ENCODE measurements around the gene CX3CR1. TPM values are rescaled to one million over a fixed set of nuclear protein-coding genes. Genes with fewer than 3 reads are reported as not detected.
A peak's percentile ranks its signal among the peaks of the same experiment; 100 is the strongest.
"Not testable (repeated sequence)": the region's sequence is repeated elsewhere in the genome, so short reads cannot be mapped to it uniquely, and the experiment has no call there.

Gene CX3CR1
- total and polyA plus RNA-seq, 9 of the 15 experiments (the other 6 are each of a cell fraction or from before 2014, with no cell fraction given): 0.03 to 0.21 TPM; not detected in 7

DNA sequence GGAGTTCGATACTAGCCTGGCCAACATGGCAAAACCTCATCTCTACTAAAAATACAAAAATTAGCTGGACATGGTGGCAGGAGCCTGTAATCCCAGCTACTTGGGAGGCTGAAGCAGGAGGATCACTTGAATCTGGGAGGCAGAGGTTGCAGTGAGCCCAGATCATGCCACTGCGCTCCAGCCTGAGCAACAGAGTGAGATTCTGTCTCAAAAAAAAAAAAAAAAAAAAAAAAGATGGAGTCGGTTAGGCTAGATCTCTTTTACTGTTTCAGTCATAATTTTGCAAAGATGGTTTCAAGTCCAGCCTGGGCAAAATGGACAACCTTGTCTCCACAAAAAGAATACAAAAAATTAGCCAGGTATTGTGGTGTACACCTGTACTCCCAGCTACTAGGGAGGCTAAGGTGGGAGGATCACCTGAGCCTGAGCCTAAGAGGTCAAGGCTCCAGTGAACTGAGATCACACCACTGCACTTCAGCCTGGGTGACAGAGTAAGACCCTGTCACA lies 42.4 kb upstream of the CX3CR1 start (continued):
- TF ChIP-seq DIDO1 (tag; IDR thresholded peaks at IDR 0.05; ENCODE audit: low read depth) (peak; percentile 82), ZFPM2 (CRISPR knock-in tag; IDR thresholded peaks at IDR 0.05) (0 out of 2 replicates have a peak, but pooled peaks have one; percentile 34), ZNF695 (CRISPR knock-in tag; IDR thresholded peaks at IDR 0.05) (peak; percentile 37; the same call in 1 of the 2 replicates), HIVEP1 (CRISPR knock-in tag; IDR thresholded peaks at IDR 0.05) (peak; percentile 87), ZNF584 (CRISPR knock-in tag; IDR thresholded peaks at IDR 0.05; ENCODE audit: low read depth) (peak; percentile 82), ZNF561 (CRISPR knock-in tag; conservative IDR thresholded peaks at IDR 0.05) (peak; percentile 80; the same call in 1 of the 2 replicates), ZFP1 (CRISPR knock-in tag; IDR thresholded peaks at IDR 0.05) (peak; percentile 8; the same call in 1 of the 2 replicates), MAZ (CRISPR knock-in tag; conservative IDR thresholded peaks at IDR 0.05 in 1 of 2, IDR thresholded peaks at IDR 0.05 in 1 of 2) (peak in 1 of 2 experiments; percentile 78; a peak in 2 of 4 replicates), NR4A1 (tag; IDR thresholded peaks at IDR 0.05) (peak; percentile 97), GTF2E2 (tag; IDR thresholded peaks at IDR 0.05) (peak; percentile 79; the same call in 1 of the 2 replicates), ERF (CRISPR knock-in tag; IDR thresholded peaks at IDR 0.05) (0 out of 2 replicates have a peak, but pooled peaks have one; percentile 33)
- TF ChIP-seq, protein P1, sequence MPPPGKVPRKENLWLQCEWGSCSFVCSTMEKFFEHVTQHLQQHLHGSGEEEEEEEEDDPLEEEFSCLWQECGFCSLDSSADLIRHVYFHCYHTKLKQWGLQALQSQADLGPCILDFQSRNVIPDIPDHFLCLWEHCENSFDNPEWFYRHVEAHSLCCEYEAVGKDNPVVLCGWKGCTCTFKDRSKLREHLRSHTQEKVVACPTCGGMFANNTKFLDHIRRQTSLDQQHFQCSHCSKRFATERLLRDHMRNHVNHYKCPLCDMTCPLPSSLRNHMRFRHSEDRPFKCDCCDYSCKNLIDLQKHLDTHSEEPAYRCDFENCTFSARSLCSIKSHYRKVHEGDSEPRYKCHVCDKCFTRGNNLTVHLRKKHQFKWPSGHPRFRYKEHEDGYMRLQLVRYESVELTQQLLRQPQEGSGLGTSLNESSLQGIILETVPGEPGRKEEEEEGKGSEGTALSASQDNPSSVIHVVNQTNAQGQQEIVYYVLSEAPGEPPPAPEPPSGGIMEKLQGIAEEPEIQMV (tag; conservative IDR thresholded peaks at IDR 0.05; ENCODE audit: low read depth): peak; percentile 85
- TF ChIP-seq, protein P2, sequence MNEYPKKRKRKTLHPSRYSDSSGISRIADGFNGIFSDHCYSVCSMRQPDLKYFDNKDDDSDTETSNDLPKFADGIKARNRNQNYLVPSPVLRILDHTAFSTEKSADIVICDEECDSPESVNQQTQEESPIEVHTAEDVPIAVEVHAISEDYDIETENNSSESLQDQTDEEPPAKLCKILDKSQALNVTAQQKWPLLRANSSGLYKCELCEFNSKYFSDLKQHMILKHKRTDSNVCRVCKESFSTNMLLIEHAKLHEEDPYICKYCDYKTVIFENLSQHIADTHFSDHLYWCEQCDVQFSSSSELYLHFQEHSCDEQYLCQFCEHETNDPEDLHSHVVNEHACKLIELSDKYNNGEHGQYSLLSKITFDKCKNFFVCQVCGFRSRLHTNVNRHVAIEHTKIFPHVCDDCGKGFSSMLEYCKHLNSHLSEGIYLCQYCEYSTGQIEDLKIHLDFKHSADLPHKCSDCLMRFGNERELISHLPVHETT (CRISPR knock-in tag; conservative IDR thresholded peaks at IDR 0.05 in 1 of 2, IDR thresholded peaks at IDR 0.05 in 1 of 2): peak in 1 of 2 experiments; percentile 91; a peak in 2 of 4 replicates
- TF ChIP-seq, protein P3, sequence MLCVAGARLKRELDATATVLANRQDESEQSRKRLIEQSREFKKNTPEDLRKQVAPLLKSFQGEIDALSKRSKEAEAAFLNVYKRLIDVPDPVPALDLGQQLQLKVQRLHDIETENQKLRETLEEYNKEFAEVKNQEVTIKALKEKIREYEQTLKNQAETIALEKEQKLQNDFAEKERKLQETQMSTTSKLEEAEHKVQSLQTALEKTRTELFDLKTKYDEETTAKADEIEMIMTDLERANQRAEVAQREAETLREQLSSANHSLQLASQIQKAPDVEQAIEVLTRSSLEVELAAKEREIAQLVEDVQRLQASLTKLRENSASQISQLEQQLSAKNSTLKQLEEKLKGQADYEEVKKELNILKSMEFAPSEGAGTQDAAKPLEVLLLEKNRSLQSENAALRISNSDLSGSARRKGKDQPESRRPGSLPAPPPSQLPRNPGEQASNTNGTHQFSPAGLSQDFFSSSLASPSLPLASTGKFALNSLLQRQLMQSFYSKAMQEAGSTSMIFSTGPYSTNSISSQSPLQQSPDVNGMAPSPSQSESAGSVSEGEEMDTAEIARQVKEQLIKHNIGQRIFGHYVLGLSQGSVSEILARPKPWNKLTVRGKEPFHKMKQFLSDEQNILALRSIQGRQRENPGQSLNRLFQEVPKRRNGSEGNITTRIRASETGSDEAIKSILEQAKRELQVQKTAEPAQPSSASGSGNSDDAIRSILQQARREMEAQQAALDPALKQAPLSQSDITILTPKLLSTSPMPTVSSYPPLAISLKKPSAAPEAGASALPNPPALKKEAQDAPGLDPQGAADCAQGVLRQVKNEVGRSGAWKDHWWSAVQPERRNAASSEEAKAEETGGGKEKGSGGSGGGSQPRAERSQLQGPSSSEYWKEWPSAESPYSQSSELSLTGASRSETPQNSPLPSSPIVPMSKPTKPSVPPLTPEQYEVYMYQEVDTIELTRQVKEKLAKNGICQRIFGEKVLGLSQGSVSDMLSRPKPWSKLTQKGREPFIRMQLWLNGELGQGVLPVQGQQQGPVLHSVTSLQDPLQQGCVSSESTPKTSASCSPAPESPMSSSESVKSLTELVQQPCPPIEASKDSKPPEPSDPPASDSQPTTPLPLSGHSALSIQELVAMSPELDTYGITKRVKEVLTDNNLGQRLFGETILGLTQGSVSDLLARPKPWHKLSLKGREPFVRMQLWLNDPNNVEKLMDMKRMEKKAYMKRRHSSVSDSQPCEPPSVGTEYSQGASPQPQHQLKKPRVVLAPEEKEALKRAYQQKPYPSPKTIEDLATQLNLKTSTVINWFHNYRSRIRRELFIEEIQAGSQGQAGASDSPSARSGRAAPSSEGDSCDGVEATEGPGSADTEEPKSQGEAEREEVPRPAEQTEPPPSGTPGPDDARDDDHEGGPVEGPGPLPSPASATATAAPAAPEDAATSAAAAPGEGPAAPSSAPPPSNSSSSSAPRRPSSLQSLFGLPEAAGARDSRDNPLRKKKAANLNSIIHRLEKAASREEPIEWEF (CRISPR knock-in tag; IDR thresholded peaks at IDR 0.05): peak; percentile 78; the same call in 1 of the 2 replicates
- TF ChIP-seq NR4A1 (CRISPR knock-in tag; IDR thresholded peaks at IDR 0.05): not testable (repeated sequence)
- TF ChIP-seq, protein P4, sequence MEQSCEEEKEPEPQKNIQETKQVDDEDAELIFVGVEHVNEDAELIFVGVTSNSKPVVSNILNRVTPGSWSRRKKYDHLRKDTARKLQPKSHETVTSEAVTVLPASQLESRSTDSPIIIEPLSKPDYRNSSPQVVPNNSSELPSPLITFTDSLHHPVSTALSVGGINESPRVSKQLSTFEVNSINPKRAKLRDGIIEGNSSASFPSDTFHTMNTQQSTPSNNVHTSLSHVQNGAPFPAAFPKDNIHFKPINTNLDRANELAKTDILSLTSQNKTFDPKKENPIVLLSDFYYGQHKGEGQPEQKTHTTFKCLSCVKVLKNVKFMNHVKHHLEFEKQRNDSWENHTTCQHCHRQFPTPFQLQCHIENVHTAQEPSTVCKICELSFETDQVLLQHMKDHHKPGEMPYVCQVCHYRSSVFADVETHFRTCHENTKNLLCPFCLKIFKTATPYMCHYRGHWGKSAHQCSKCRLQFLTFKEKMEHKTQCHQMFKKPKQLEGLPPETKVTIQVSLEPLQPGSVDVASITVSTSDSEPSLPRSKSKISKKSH (CRISPR knock-in tag; IDR thresholded peaks at IDR 0.05): 0 out of 2 replicates have a peak, but pooled peaks have one; percentile 18
